HEK293 (cell line): Measurements from ENCODE around the gene MYLK.
A peak's percentile ranks its signal among the peaks of the same experiment; 100 is the strongest.

Experiments used
- CTCF ChIA-PET: fragments of 350-600 bp; formaldehyde crosslinking; extraction: SDS; loops from one replicate; lab custom pipeline; 2021; ENCODE audit warnings: antibody characterized with exemption; lab: Yijun Ruan, JAX
- POLR2A ChIA-PET: fragments of 300-600 bp; formaldehyde crosslinking; extraction: SDS; loops from one replicate; lab custom pipeline; 2020; ENCODE audit warnings: antibody characterized with exemption, inconsistent platforms; lab: Yijun Ruan, JAX
- H3K27ac ChIP-seq: fragments of 200-500 bp; sonication (Bioruptor generic); 2 replicates; pipeline ENCODE4 v1.5.1; 2014; ENCODE audit warnings: low read depth, low read length, control low read depth, inconsistent platforms; ENCODE audit errors: extremely low read depth
- H3K36me3 ChIP-seq, 2 experiments: fragments of 200-500 bp in 1 of 2; sonication (Bioruptor generic) in 1 of 2; 1 replicate in 1 of 2; 2 replicates in 1 of 2; pipeline ENCODE4 v1.5.1; 2014 to 2017; ENCODE audit warnings: inconsistent platforms in 2 of 2, low read length in 2 of 2; ENCODE audit not compliant: control insufficient read depth in 2 of 2, insufficient read depth in 1 of 2
- H3K4me1 ChIP-seq: fragments of 200-500 bp; sonication (Bioruptor generic); 2 replicates; pipeline ENCODE4 v1.5.1; 2014; ENCODE audit warnings: mild to moderate bottlenecking, low read length, inconsistent platforms; ENCODE audit not compliant: control insufficient read depth, insufficient read depth
- H3K4me3 ChIP-seq: 2 replicates; pipeline ENCODE4 v1.5.1; 2011; ENCODE audit warnings: low read depth, mild to moderate bottlenecking, control low read depth, low read length, moderate library complexity
- H3K9me3 ChIP-seq: fragments of 200-500 bp; sonication (Bioruptor generic); 2 replicates; pipeline ENCODE4 v1.5.1; 2014; ENCODE audit warnings: low read depth, low read length, inconsistent platforms; ENCODE audit not compliant: control insufficient read depth, insufficient read depth
- EGR2 ChIP-seq: fragments of 450-650 bp; formaldehyde crosslinking; IDR thresholded peaks from 2 replicates; pipeline ENCODE4 v1.5.1; 2016; ENCODE audit warnings: low read depth, missing biosample characterization, missing genetic modification characterization
- KLF7 ChIP-seq: fragments of 450-650 bp; formaldehyde crosslinking; IDR thresholded peaks from 2 replicates; pipeline ENCODE4 v1.5.1; 2016; ENCODE audit warnings: missing biosample characterization, missing genetic modification characterization, borderline replicate concordance
- SCRT1 ChIP-seq: fragments of 450-650 bp; formaldehyde crosslinking; IDR thresholded peaks from 2 replicates; pipeline ENCODE4 v1.5.1; 2016; ENCODE audit warnings: missing biosample characterization, missing genetic modification characterization, borderline replicate concordance
- TCF7L2 ChIP-seq: IDR thresholded peaks from 2 replicates; pipeline ENCODE4 v1.6.1; 2011; ENCODE audit warnings: low read depth, mild to moderate bottlenecking, inconsistent platforms, low read length, moderate library complexity, borderline replicate concordance
- ZFHX2 ChIP-seq: fragments of 450-650 bp; formaldehyde crosslinking; conservative IDR thresholded peaks from 2 replicates; pipeline ENCODE4 v1.5.1; 2016; ENCODE audit warnings: missing biosample characterization, missing genetic modification characterization
- ZFP69B ChIP-seq: fragments of 450-650 bp; formaldehyde crosslinking; IDR thresholded peaks from 2 replicates; pipeline ENCODE4 v1.5.1; 2016; ENCODE audit warnings: missing biosample characterization, missing genetic modification characterization
- ZNF138 ChIP-seq: fragments of 450-650 bp; formaldehyde crosslinking; IDR thresholded peaks from 2 replicates; pipeline ENCODE4 v1.5.1; 2016; ENCODE audit warnings: missing biosample characterization, missing genetic modification characterization, borderline replicate concordance
- ZNF146 ChIP-seq: fragments of 450-650 bp; formaldehyde crosslinking; IDR thresholded peaks from 2 replicates; pipeline ENCODE4 v1.5.1; 2016; ENCODE audit warnings: missing biosample characterization, missing genetic modification characterization
- ZNF16 ChIP-seq: fragments of 450-650 bp; formaldehyde crosslinking; IDR thresholded peaks from 2 replicates; pipeline ENCODE4 v1.5.1; 2016; ENCODE audit warnings: low read depth, missing biosample characterization, missing genetic modification characterization
- ZNF302 ChIP-seq: fragments of 450-650 bp; formaldehyde crosslinking; IDR thresholded peaks from 2 replicates; pipeline ENCODE4 v1.5.1; 2016; ENCODE audit warnings: missing biosample characterization, missing genetic modification characterization, low read depth
- ZNF610 ChIP-seq: fragments of 450-650 bp; formaldehyde crosslinking; IDR thresholded peaks from 2 replicates; pipeline ENCODE4 v1.5.1; 2016; ENCODE audit warnings: missing biosample characterization, missing genetic modification characterization, borderline replicate concordance
- ZNF623 ChIP-seq: fragments of 450-650 bp; formaldehyde crosslinking; IDR thresholded peaks from 2 replicates; pipeline ENCODE4 v1.5.1; 2016; ENCODE audit warnings: missing biosample characterization, missing genetic modification characterization
- ZNF785 ChIP-seq: fragments of 450-650 bp; formaldehyde crosslinking; IDR thresholded peaks from 2 replicates; pipeline ENCODE4 v1.5.1; 2016; ENCODE audit warnings: missing biosample characterization, missing genetic modification characterization
- TF ChIP-seq, protein P1 (sequence below): fragments of 450-650 bp; formaldehyde crosslinking; IDR thresholded peaks from 2 replicates; pipeline ENCODE4 v1.5.1; 2017; ENCODE audit warnings: missing biosample characterization, missing genetic modification characterization
- TF ChIP-seq, protein P2 (sequence below): fragments of 450-650 bp; formaldehyde crosslinking; IDR thresholded peaks from 2 replicates; pipeline ENCODE4 v1.5.1; 2017; ENCODE audit warnings: missing biosample characterization, mild to moderate bottlenecking, missing genetic modification characterization, moderate library complexity
- TF ChIP-seq, protein P3 (sequence below): fragments of 450-650 bp; IDR thresholded peaks from 2 replicates; pipeline ENCODE4 v1.5.1; 2018; ENCODE audit warnings: missing biosample characterization, mild to moderate bottlenecking, missing genetic modification characterization

MYLK gene

DNA sequence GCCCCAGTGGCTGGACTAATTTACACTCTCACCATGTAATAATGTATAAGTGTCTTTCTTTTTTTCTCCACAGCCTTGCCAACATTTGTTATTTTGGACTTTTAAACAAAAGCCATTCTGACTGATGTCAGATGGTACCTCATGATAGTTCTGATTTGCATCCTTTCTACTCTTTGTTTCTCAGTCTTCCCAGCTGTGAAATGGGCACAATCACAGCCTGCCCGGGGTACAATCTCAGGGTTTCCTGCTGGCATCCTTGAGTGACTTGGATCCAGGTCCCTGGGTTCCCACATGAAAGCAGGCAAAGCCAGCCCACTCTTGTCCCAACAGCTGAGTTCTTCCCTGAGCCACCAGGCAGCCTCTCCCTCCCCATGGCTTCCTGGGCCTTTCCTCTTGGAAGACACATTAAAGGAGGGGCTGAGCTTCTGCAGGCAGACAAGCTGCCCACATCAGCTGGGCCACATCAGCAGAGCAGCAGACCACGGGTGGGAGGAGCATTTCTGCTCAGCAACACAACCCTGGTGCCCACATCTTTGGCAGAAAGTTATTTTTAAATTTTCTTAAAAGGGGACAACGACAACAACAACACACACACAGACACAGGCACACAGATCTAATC is 82.0 kb downstream of the MYLK start (continued):
- TF ChIP-seq ZNF623 (tag by site-specific recombination) (no peak), ZNF16 (tag by site-specific recombination) (no peak), ZFP69B (tag by site-specific recombination) (no peak), KLF7 (tag by site-specific recombination) (no peak)
- TF ChIP-seq, protein P1, sequence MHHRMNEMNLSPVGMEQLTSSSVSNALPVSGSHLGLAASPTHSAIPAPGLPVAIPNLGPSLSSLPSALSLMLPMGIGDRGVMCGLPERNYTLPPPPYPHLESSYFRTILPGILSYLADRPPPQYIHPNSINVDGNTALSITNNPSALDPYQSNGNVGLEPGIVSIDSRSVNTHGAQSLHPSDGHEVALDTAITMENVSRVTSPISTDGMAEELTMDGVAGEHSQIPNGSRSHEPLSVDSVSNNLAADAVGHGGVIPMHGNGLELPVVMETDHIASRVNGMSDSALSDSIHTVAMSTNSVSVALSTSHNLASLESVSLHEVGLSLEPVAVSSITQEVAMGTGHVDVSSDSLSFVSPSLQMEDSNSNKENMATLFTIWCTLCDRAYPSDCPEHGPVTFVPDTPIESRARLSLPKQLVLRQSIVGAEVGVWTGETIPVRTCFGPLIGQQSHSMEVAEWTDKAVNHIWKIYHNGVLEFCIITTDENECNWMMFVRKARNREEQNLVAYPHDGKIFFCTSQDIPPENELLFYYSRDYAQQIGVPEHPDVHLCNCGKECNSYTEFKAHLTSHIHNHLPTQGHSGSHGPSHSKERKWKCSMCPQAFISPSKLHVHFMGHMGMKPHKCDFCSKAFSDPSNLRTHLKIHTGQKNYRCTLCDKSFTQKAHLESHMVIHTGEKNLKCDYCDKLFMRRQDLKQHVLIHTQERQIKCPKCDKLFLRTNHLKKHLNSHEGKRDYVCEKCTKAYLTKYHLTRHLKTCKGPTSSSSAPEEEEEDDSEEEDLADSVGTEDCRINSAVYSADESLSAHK, result no peak

DNA sequence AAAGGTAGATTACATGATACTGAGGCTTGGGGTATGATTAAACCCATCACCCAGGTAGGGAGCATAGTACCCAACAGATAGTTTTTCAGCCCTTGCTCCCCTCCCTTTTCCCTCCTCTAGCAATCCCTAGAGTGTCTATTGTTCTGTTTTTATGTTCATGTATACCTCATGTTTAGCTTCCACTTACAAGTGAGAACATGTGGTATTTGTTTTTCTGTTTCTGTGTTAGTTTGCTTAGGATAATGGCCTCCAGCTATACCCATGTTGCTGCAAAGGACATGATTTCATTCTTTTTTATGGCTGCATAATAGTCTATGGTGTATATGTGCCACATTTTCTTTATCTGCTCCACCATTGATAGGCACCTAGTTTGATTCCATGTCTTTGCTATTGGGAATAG is 82.7 kb downstream of the MYLK start:
- H3K4me3 ChIP-seq, result no peak overlapping the region
- H3K9me3 ChIP-seq, result no peaks in the 10 kb centered on the region
- H3K27ac ChIP-seq, result no peak overlapping the region
- 0 out of 2 replicates have a peak, but pooled peaks have one; percentile 22 for TF ChIP-seq ZNF146
- TF ChIP-seq, protein P2, sequence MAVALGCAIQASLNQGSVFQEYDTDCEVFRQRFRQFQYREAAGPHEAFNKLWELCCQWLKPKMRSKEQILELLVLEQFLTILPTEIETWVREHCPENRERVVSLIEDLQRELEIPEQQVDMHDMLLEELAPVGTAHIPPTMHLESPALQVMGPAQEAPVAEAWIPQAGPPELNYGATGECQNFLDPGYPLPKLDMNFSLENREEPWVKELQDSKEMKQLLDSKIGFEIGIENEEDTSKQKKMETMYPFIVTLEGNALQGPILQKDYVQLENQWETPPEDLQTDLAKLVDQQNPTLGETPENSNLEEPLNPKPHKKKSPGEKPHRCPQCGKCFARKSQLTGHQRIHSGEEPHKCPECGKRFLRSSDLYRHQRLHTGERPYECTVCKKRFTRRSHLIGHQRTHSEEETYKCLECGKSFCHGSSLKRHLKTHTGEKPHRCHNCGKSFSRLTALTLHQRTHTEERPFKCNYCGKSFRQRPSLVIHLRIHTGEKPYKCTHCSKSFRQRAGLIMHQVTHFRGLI (tag by site-specific recombination), result no peak
- POLR2A ChIA-PET, result no interaction called here
- no peaks in the 10 kb centered on the region for H3K36me3 ChIP-seq
- CTCF ChIA-PET, result interaction anchor here (0.6 kb wide), 1 partner anchor 81 kb away, joined by 5 read pairs; no protein-coding TSS in a partner anchor
- no peaks in the 10 kb centered on the region for H3K4me1 ChIP-seq

DNA sequence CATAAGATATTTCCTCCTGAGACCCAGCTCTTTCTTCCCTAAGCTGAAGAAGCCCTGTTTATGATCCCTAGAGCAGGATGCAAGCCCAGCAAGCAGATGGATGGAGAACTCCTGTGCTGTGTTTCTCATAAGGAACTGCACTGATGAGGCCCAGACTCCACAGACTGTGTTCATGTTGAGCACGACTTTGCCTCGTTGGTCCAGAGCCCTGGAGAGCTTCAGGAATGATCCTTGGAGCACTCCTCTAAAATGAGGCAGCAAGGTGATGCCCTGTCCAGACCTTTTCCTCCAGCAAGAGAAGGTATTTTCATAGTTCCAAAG is 83.8 kb downstream of the MYLK start:
- ChIA-PET CTCF (no interaction called here), POLR2A (no interaction called here)
- H3K27ac ChIP-seq, result no peak overlapping the region
- no peak overlapping the region for H3K4me3 ChIP-seq
- no peaks in the 10 kb centered on the region for H3K9me3 ChIP-seq
- no peak for TF ChIP-seq TCF7L2
- no peak for TF ChIP-seq ZNF302 (tag by site-specific recombination)
- TF ChIP-seq SCRT1 (tag by site-specific recombination), result no peak
- TF ChIP-seq, protein P3, sequence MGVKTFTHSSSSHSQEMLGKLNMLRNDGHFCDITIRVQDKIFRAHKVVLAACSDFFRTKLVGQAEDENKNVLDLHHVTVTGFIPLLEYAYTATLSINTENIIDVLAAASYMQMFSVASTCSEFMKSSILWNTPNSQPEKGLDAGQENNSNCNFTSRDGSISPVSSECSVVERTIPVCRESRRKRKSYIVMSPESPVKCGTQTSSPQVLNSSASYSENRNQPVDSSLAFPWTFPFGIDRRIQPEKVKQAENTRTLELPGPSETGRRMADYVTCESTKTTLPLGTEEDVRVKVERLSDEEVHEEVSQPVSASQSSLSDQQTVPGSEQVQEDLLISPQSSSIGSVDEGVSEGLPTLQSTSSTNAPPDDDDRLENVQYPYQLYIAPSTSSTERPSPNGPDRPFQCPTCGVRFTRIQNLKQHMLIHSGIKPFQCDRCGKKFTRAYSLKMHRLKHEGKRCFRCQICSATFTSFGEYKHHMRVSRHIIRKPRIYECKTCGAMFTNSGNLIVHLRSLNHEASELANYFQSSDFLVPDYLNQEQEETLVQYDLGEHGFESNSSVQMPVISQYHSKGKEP (tag by site-specific recombination), result no peak
- no peak for TF ChIP-seq ZNF610 (tag by site-specific recombination)
- no peak for TF ChIP-seq ZNF785
- no peaks in the 10 kb centered on the region for H3K4me1 ChIP-seq
- H3K36me3 ChIP-seq, result no peaks in the 10 kb centered on the region

DNA sequence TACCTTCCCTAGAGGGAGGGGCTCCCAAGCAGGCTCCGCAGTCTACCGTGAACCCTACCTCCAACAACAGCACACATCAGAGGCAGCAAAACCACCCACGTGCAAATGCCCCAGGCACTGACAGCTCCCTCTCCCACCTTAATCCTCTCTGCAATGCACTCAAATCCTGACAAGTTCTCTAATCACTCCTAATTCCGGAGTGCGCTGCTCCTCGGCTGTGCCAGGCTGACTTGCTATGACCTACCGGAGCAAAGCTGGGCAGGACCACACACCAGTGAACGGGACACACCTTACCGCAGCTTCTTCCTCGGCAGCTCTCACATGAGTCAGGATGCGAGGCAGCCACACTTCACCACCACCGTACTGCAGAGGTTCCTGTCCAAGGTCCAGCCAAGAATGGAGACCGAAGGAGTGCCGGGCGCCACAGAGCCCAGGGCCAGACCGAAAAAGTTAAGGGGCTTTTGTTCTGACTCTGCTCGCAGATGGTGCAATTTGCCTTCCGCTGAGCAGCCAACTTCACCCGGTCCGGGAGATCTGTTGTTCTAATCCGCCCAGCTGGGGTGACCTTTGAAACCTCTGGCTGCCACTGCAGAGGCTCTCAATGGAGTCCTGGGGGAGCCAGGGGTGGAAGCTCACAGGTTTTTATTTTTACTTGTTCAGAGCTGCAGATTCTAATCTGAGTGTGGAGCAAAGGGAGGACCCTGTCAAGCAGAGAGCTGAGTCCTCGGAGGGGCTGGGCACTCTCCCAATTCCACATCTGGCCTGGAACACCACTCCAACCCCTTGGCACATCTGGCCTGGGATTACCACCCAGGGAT is 84.4 kb downstream of the MYLK start:
- no peak overlapping the region for H3K4me3 ChIP-seq
- H3K4me1 ChIP-seq, result no peaks in the 10 kb centered on the region
- no peak for TF ChIP-seq ZNF138 (tag by site-specific recombination)
- TF ChIP-seq ZFHX2, result peak; percentile 37; the same call in 1 of the 2 replicates
- TF ChIP-seq EGR2 (tag by site-specific recombination), result 0 out of 2 replicates have a peak, but pooled peaks have one; percentile 22
- POLR2A ChIA-PET, result no interaction called here
- no peaks in the 10 kb centered on the region for H3K36me3 ChIP-seq
- no peaks in the 10 kb centered on the region for H3K9me3 ChIP-seq
- H3K27ac ChIP-seq, result no peak overlapping the region
- CTCF ChIA-PET, result no interaction called here
